HEK293 (cell line): Measurements from ENCODE around the gene A4GALT.

Experiments
- BCL11A ChIP-seq: fragments of 450-650 bp; formaldehyde crosslinking; IDR thresholded peaks from 2 replicates; pipeline ENCODE4 v1.5.1; 2016; ENCODE audit warnings: low read depth, missing biosample characterization, missing genetic modification characterization
- KLF1 ChIP-seq: fragments of 450-650 bp; formaldehyde crosslinking; IDR thresholded peaks from 2 replicates; pipeline ENCODE4 v1.5.1; 2016; ENCODE audit warnings: missing biosample characterization, missing genetic modification characterization
- YY2 ChIP-seq: fragments of 450-650 bp; formaldehyde crosslinking; IDR thresholded peaks from 2 replicates; pipeline ENCODE4 v1.5.1; 2016; ENCODE audit warnings: missing biosample characterization, missing genetic modification characterization
- TF ChIP-seq, protein P1 (sequence below): fragments of 450-650 bp; formaldehyde crosslinking; IDR thresholded peaks from 2 replicates; pipeline ENCODE4 v1.5.1; 2016; ENCODE audit warnings: missing biosample characterization, missing genetic modification characterization
- TF ChIP-seq, protein P2 (sequence below): fragments of 450-650 bp; formaldehyde crosslinking; IDR thresholded peaks from 2 replicates; pipeline ENCODE4 v1.5.1; 2016; ENCODE audit warnings: missing biosample characterization, missing genetic modification characterization

DNA sequence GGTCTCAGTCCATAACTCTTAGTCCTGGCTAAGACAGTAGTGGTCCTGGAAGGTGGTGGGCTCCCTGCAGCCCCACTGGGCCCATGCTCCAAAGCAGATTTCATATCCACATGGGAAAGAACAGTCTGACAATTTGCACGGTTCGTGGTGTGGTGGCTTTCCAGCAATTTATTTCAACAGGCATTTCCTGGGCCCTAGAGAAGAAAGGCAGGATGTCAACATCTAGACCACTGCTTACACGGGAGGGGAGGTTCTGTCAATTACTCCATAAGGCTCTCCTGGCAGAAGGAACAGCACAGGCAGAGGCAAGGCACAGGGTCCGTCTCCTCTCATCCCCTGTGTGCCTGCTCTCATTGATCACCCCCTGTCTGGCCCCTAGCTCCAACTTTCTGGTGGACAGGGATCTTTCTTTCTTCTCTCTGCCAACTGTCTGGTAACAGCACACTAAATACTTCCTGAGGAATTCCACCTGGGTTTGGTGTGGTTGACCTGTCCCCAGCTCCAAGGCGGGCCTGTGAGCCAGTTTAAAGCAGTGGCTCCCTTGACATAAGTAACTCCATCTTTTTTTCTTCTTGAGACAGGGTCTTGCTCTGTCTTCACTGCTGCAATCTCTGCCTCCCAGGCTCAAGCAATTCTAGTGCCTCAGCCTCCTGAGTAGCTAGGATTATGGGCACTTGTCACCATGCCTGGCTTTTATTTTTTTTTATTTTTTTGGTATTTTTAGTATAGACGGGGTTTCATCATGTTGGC is 5.1 kb upstream of the A4GALT start:
- TF ChIP-seq YY2 (tag by site-specific recombination), result no peak
- TF ChIP-seq, protein P1, sequence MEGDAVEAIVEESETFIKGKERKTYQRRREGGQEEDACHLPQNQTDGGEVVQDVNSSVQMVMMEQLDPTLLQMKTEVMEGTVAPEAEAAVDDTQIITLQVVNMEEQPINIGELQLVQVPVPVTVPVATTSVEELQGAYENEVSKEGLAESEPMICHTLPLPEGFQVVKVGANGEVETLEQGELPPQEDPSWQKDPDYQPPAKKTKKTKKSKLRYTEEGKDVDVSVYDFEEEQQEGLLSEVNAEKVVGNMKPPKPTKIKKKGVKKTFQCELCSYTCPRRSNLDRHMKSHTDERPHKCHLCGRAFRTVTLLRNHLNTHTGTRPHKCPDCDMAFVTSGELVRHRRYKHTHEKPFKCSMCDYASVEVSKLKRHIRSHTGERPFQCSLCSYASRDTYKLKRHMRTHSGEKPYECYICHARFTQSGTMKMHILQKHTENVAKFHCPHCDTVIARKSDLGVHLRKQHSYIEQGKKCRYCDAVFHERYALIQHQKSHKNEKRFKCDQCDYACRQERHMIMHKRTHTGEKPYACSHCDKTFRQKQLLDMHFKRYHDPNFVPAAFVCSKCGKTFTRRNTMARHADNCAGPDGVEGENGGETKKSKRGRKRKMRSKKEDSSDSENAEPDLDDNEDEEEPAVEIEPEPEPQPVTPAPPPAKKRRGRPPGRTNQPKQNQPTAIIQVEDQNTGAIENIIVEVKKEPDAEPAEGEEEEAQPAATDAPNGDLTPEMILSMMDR (tag by site-specific recombination), result no peak
- no peak for TF ChIP-seq BCL11A (tag by site-specific recombination)
- TF ChIP-seq KLF1, result no peak
- TF ChIP-seq, protein P2, sequence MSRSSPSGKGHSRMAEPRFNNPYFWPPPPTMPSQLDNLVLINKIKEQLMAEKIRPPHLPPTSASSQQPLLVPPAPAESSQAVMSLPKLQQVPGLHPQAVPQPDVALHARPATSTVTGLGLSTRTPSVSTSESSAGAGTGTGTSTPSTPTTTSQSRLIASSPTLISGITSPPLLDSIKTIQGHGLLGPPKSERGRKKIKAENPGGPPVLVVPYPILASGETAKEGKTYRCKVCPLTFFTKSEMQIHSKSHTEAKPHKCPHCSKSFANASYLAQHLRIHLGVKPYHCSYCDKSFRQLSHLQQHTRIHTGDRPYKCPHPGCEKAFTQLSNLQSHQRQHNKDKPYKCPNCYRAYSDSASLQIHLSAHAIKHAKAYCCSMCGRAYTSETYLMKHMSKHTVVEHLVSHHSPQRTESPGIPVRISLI (tag by site-specific recombination), result no peak
